Muscle of leg (tissue), 9 donors: ENCODE data around the gene ACKR4. TPM values are rescaled to one million over a fixed set of nuclear protein-coding genes. Genes with fewer than 3 reads are reported as not detected.

Experiments used
- polyA plus RNA-seq, 8 donors: library from polyadenylated mRNA; unstranded; fragments of 120-200 nt; gene quantifications; one replicate each; pipeline versions ENCODE4 v1.2.1 to v1.2.3, GENCODE V29; 2013; ENCODE audit warnings: inconsistent platforms in 1 of 8, low replicate concordance in 1 of 8; ENCODE audit not compliant: insufficient read length in 8 of 8, insufficient read depth in 1 of 8
- total RNA-seq: library from RNA; stranded (reverse); fragments of 120-200 nt; gene quantifications from one replicate; pipeline ENCODE4 v1.2.4, GENCODE V29; 2013

The ACKR4 gene
- total and polyA plus RNA-seq, 9 donors, result 0.28 to 8.0 (median 0.68) TPM

Other genes with a start within 250 kb of the ACKR4 start
- 38.6 TPM for gene DNAJC13, start 179.8 kb upstream of the ACKR4 start, total RNA-seq
- 10 to 100 TPM; 29.9 to 43.1 (median 34.2) TPM for gene DNAJC13, start 179.8 kb upstream of the ACKR4 start, polyA plus RNA-seq
- 13.6 TPM for gene ACAD11, start 62.5 kb downstream of the ACKR4 start, total RNA-seq
- 10 to 100 TPM in 6 of 8 donors, 1 to 10 TPM in 2; 7.4 to 16.7 (median 10.9) TPM for gene ACAD11, start 62.5 kb downstream of the ACKR4 start, polyA plus RNA-seq
- gene UBA5, start 63.1 kb downstream of the ACKR4 start, total RNA-seq, result 24.5 TPM
- gene UBA5, start 63.1 kb downstream of the ACKR4 start, polyA plus RNA-seq, result 10 to 100 TPM; 24.4 to 41.4 (median 34.4) TPM
- gene NPHP3, start 125.1 kb downstream of the ACKR4 start, total RNA-seq, result 33.9 TPM
- 10 to 100 TPM; 21.3 to 50.8 (median 28.7) TPM for gene NPHP3, start 125.1 kb downstream of the ACKR4 start, polyA plus RNA-seq